ENCODE results near the gene FGFR2. TPM values are rescaled to one million over a fixed set of nuclear protein-coding genes. Genes with fewer than 3 reads are reported as not detected.

FGFR2 gene
- total RNA-seq, 1 experiment from 2014 or later, result 135 TPM

GRCh38 chr10:121573538-121573941 lies 24.7 kb downstream of the FGFR2 start:
- no peak overlapping the region for H2BK15ac ChIP-seq (ENCODE audit: low read depth, low read length)
- no peaks in the 10 kb centered on the region for H3K23me2 ChIP-seq (ENCODE audit: insufficient read length, low read depth, low read length, poor library complexity, severe bottlenecking)
- DNase-seq, result no peak
- no peak overlapping the region for H3K18ac ChIP-seq (ENCODE audit: insufficient read length, low read depth, low read length)
- no peak overlapping the region for H3T11ph ChIP-seq (ENCODE audit: low read length)
- H3K4me1 ChIP-seq (ENCODE audit: insufficient read depth, low read length), result peaks cover 24% of the 10 kb centered on the region
- H2BK20ac ChIP-seq (ENCODE audit: low read depth, low read length, poor library complexity, severe bottlenecking), result no peak overlapping the region
- H2AFZ ChIP-seq (ENCODE audit: low read length), result no peak overlapping the region
- H4K91ac ChIP-seq (ENCODE audit: insufficient read length, low read depth, low read length), result no peak overlapping the region
- Mint-ChIP-seq H3K27me3 (ENCODE audit: low read depth) (no peaks in the 10 kb centered on the region; the same call in 1 of the 2 replicates), H3K27ac (peak overlapping the region; percentile 56 to 89 (median 84); a peak in 4 of 7 replicates), H3K4me1 (peaks cover 68 to 77% of the 10 kb centered on the region in 2 experiments), H3K36me3 (ENCODE audit: insufficient read depth in 1 of 3, low read depth in 3 of 3) (peaks cover 10 to 57% (median 43%) of the 10 kb centered on the region in 3 experiments; a peak in 6 of 7 replicates), H3K9me3 (no peaks in the 10 kb centered on the region), H3K4me3 (no peak overlapping the region; a peak in 1 of 5 replicates)
- no CpG with 5 or more reads among the region's 8 CpGs for WGBS (ENCODE audit: extremely low coverage, insufficient read length, low lambda C conversion rate)
- no peak overlapping the region for H3K4me2 ChIP-seq (ENCODE audit: insufficient read depth, insufficient read length, low read length)
- no peak overlapping the region for H2BK12ac ChIP-seq (ENCODE audit: insufficient read length, low read depth, low read length)
- H3K4ac ChIP-seq (ENCODE audit: low read depth, low read length), result no peak overlapping the region
- H2AK5ac ChIP-seq (ENCODE audit: insufficient read length, low read length), result no peak overlapping the region
- H3K27me3 ChIP-seq (ENCODE audit: insufficient read depth, low read length), result no peaks in the 10 kb centered on the region
- H3K23ac ChIP-seq (ENCODE audit: insufficient read length, low read depth, low read length), result no peak overlapping the region
- H4K5ac ChIP-seq (ENCODE audit: insufficient read length, low read depth, low read length), result no peak overlapping the region
- no peak for TF ChIP-seq CTCF (conservative IDR thresholded peaks at IDR 0.05)
- H4K8ac ChIP-seq (replicated peaks; ENCODE audit: insufficient read length, low read depth, low read length), result no peak overlapping the region
- no peak overlapping the region for H3K14ac ChIP-seq (ENCODE audit: insufficient read depth, low read length)
- H4K20me1 ChIP-seq (ENCODE audit: control insufficient read depth, insufficient read depth, insufficient read length), result no peaks in the 10 kb centered on the region
- no peaks in the 10 kb centered on the region for H3K9me3 ChIP-seq (ENCODE audit: control insufficient read depth, low read depth, low read length)
- peaks cover 67% of the 10 kb centered on the region for H3K79me2 ChIP-seq (ENCODE audit: insufficient read depth, low read length)
- H2BK5ac ChIP-seq (ENCODE audit: insufficient read length, low read length), result no peak overlapping the region
- H3K27ac ChIP-seq (ENCODE audit: insufficient read length, low read depth, low read length), result no peak overlapping the region
- H2BK120ac ChIP-seq (ENCODE audit: low read depth, low read length, poor library complexity, severe bottlenecking), result no peak overlapping the region
- H3K9ac ChIP-seq (ENCODE audit: extremely low read depth, insufficient read length, low read length), result no peak overlapping the region
- H3K56ac ChIP-seq (ENCODE audit: insufficient read length, low read depth, low read length), result no peak overlapping the region
- peaks cover 18% of the 10 kb centered on the region for H3K79me1 ChIP-seq (ENCODE audit: insufficient read depth, low read depth, low read length, poor library complexity, severe bottlenecking)

Data from H9 (cell line).